Liver (tissue), 3 donors: ENCODE measurements around the gene RARB.
A peak's percentile ranks its signal among the peaks of the same experiment; 100 is the strongest.

Experiments used
- RXRA ChIP-seq, 2 donors: IDR thresholded peaks; 2 replicates each; pipeline ENCODE4 v1.6.1; 2017 to 2018; ENCODE audit warnings: antibody characterized with exemption in 2 of 2, mild to moderate bottlenecking in 1 of 2
- TAF1 ChIP-seq: conservative IDR thresholded peaks from 2 replicates; pipeline ENCODE4 v1.6.1; 2016; ENCODE audit warnings: antibody characterized with exemption, mild to moderate bottlenecking
- TF ChIP-seq, protein P1 (sequence below): IDR thresholded peaks from 2 replicates; pipeline ENCODE4 v1.6.1; 2016; ENCODE audit warnings: antibody characterized with exemption, mild to moderate bottlenecking
- TF ChIP-seq, protein P2 (sequence below): fragments of 150-350 bp; IDR thresholded peaks from 2 replicates; pipeline ENCODE4 v1.5.1; 2017; ENCODE audit warnings: improper control_type of control experiment, low read depth, low read length; ENCODE audit not compliant: missing input control
- donor health status: healthy.
- donor health status: healthy.

DNA sequence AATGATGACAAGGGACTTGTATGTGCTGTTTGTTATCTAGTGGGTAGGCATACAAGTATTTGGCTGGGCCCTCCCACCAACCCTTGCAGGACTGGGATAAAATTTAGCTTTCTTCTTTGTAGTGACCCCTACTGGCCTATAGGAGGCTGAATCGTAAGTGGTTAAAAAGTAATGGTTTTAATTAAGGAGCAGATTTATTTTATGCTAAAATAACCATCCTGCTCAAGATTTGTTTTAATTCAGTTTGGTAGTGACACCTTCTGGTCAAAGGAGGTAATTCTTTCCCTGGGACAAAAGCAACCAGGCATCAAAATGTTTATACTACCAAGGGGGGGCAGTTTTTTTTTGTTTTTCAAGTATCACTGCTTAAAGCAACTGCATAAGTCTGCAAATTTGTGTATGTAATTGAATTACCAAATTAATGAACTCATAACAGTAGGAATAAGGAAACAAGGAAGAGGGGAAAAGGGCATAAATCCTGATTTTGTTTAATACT lies 166.0 kb downstream of the RARB start:
- TF ChIP-seq, protein P1, sequence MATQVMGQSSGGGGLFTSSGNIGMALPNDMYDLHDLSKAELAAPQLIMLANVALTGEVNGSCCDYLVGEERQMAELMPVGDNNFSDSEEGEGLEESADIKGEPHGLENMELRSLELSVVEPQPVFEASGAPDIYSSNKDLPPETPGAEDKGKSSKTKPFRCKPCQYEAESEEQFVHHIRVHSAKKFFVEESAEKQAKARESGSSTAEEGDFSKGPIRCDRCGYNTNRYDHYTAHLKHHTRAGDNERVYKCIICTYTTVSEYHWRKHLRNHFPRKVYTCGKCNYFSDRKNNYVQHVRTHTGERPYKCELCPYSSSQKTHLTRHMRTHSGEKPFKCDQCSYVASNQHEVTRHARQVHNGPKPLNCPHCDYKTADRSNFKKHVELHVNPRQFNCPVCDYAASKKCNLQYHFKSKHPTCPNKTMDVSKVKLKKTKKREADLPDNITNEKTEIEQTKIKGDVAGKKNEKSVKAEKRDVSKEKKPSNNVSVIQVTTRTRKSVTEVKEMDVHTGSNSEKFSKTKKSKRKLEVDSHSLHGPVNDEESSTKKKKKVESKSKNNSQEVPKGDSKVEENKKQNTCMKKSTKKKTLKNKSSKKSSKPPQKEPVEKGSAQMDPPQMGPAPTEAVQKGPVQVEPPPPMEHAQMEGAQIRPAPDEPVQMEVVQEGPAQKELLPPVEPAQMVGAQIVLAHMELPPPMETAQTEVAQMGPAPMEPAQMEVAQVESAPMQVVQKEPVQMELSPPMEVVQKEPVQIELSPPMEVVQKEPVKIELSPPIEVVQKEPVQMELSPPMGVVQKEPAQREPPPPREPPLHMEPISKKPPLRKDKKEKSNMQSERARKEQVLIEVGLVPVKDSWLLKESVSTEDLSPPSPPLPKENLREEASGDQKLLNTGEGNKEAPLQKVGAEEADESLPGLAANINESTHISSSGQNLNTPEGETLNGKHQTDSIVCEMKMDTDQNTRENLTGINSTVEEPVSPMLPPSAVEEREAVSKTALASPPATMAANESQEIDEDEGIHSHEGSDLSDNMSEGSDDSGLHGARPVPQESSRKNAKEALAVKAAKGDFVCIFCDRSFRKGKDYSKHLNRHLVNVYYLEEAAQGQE: no peak
- TF ChIP-seq, protein P2, sequence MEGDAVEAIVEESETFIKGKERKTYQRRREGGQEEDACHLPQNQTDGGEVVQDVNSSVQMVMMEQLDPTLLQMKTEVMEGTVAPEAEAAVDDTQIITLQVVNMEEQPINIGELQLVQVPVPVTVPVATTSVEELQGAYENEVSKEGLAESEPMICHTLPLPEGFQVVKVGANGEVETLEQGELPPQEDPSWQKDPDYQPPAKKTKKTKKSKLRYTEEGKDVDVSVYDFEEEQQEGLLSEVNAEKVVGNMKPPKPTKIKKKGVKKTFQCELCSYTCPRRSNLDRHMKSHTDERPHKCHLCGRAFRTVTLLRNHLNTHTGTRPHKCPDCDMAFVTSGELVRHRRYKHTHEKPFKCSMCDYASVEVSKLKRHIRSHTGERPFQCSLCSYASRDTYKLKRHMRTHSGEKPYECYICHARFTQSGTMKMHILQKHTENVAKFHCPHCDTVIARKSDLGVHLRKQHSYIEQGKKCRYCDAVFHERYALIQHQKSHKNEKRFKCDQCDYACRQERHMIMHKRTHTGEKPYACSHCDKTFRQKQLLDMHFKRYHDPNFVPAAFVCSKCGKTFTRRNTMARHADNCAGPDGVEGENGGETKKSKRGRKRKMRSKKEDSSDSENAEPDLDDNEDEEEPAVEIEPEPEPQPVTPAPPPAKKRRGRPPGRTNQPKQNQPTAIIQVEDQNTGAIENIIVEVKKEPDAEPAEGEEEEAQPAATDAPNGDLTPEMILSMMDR: peak; percentile 91
- no peak for TF ChIP-seq TAF1
- peak in 1 of 2 donors; percentile 10 for TF ChIP-seq RXRA (IDR thresholded peaks at IDR 0.05)
